Measurements from ENCODE around the gene OLA1.

OLA1 gene

GRCh38 chr2:174223388-174223787 lies 24.9 kb downstream of the OLA1 start:
- Histone ChIP-seq H3K9ac (ENCODE audit: low read length) (no peak overlapping the region), H3K36me3 (replicated peaks; ENCODE audit: insufficient read depth, low read length) (0 out of 2 replicates have a peak, but pooled peaks cover 3% of the 10 kb centered on the region), H3K9me2 (replicated peaks; ENCODE audit: insufficient read depth, low read length) (no peaks in the 10 kb centered on the region), H3K27ac (ENCODE audit: low read length) (no peak overlapping the region), H3K4me2 (ENCODE audit: low read depth, low read length) (no peak overlapping the region), H3K9me3 (replicated peaks; ENCODE audit: insufficient read depth, low read length) (no peaks in the 10 kb centered on the region), H3K4me3 (ENCODE audit: low read length) (no peak overlapping the region), H3K27me3 (replicated peaks; ENCODE audit: insufficient read depth, low read length) (no peaks in the 10 kb centered on the region), H3F3A (ENCODE audit: insufficient read depth, low read length) (no peaks in the 10 kb centered on the region), H3K4me1 (ENCODE audit: low read length) (no peaks in the 10 kb centered on the region), H4K20me1 (ENCODE audit: insufficient read depth, low read length) (no peaks in the 10 kb centered on the region), H3K79me2 (ENCODE audit: low read length) (peaks cover 22% of the 10 kb centered on the region), H2AFZ (ENCODE audit: low read length) (no peak overlapping the region)
- TF ChIP-seq, protein P1, sequence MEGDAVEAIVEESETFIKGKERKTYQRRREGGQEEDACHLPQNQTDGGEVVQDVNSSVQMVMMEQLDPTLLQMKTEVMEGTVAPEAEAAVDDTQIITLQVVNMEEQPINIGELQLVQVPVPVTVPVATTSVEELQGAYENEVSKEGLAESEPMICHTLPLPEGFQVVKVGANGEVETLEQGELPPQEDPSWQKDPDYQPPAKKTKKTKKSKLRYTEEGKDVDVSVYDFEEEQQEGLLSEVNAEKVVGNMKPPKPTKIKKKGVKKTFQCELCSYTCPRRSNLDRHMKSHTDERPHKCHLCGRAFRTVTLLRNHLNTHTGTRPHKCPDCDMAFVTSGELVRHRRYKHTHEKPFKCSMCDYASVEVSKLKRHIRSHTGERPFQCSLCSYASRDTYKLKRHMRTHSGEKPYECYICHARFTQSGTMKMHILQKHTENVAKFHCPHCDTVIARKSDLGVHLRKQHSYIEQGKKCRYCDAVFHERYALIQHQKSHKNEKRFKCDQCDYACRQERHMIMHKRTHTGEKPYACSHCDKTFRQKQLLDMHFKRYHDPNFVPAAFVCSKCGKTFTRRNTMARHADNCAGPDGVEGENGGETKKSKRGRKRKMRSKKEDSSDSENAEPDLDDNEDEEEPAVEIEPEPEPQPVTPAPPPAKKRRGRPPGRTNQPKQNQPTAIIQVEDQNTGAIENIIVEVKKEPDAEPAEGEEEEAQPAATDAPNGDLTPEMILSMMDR (IDR thresholded peaks at IDR 0.05; ENCODE audit: low read length) = no peak
- TF ChIP-seq EZH2 (optimal IDR thresholded peaks at IDR 0.05; ENCODE audit: low read depth, low read length) (no peak), EZH2phosphoT487 (IDR thresholded peaks at IDR 0.05; ENCODE audit: low read length) (no peak)
- DNase-seq = no peak

- H3K36me3 ChIP-seq (replicated peaks; ENCODE audit: insufficient read depth, low read length) = 0 out of 2 replicates have a peak, but pooled peaks cover 3% of the 10 kb centered on the region
- H3K4me2 ChIP-seq (ENCODE audit: low read depth, low read length) = no peak overlapping the region
Measured at GRCh38 chr2:174222154-174222553, 26.2 kb downstream of the OLA1 start.

GRCh38 chr2:174219321-174219720 lies 29.0 kb downstream of the OLA1 start:
- Histone ChIP-seq H3K79me2 (ENCODE audit: low read length) (peaks cover 35% of the 10 kb centered on the region), H3K9ac (ENCODE audit: low read length) (no peak overlapping the region), H3K9me2 (replicated peaks; ENCODE audit: insufficient read depth, low read length) (no peaks in the 10 kb centered on the region), H3F3A (ENCODE audit: insufficient read depth, low read length) (no peaks in the 10 kb centered on the region), H3K9me3 (replicated peaks; ENCODE audit: insufficient read depth, low read length) (no peaks in the 10 kb centered on the region), H3K4me1 (ENCODE audit: low read length) (no peaks in the 10 kb centered on the region), H3K4me2 (ENCODE audit: low read depth, low read length) (no peak overlapping the region), H3K27ac (ENCODE audit: low read length) (no peak overlapping the region), H3K36me3 (replicated peaks; ENCODE audit: insufficient read depth, low read length) (0 out of 2 replicates have a peak, but pooled peaks cover 7% of the 10 kb centered on the region), H3K4me3 (ENCODE audit: low read length) (no peak overlapping the region), H2AFZ (ENCODE audit: low read length) (no peak overlapping the region), H3K27me3 (replicated peaks; ENCODE audit: insufficient read depth, low read length) (no peaks in the 10 kb centered on the region), H4K20me1 (ENCODE audit: insufficient read depth, low read length) (no peaks in the 10 kb centered on the region)
- DNase-seq = no peak
- TF ChIP-seq EZH2phosphoT487 (IDR thresholded peaks at IDR 0.05; ENCODE audit: low read length) = no peak
- TF ChIP-seq, protein P1 (IDR thresholded peaks at IDR 0.05; ENCODE audit: low read length) = no peak
- no peak for TF ChIP-seq EZH2 (optimal IDR thresholded peaks at IDR 0.05; ENCODE audit: low read depth, low read length)

More at GRCh38 chr2:174222154-174222553, 26.2 kb downstream of the OLA1 start:
- H3K9me3 ChIP-seq (replicated peaks; ENCODE audit: insufficient read depth, low read length) = no peaks in the 10 kb centered on the region
- no peak overlapping the region for H3K9ac ChIP-seq (ENCODE audit: low read length)
- H3K4me3 ChIP-seq (ENCODE audit: low read length) = no peak overlapping the region
- no peaks in the 10 kb centered on the region for H4K20me1 ChIP-seq (ENCODE audit: insufficient read depth, low read length)
- no peaks in the 10 kb centered on the region for H3F3A ChIP-seq (ENCODE audit: insufficient read depth, low read length)
- no peak overlapping the region for H3K27ac ChIP-seq (ENCODE audit: low read length)
- DNase-seq = no peak
- no peaks in the 10 kb centered on the region for H3K9me2 ChIP-seq (replicated peaks; ENCODE audit: insufficient read depth, low read length)
- H3K27me3 ChIP-seq (replicated peaks; ENCODE audit: insufficient read depth, low read length) = no peaks in the 10 kb centered on the region
- peaks cover 30% of the 10 kb centered on the region for H3K79me2 ChIP-seq (ENCODE audit: low read length)
- TF ChIP-seq, protein P1 (IDR thresholded peaks at IDR 0.05; ENCODE audit: low read length) = no peak
- TF ChIP-seq EZH2 (optimal IDR thresholded peaks at IDR 0.05; ENCODE audit: low read depth, low read length) (no peak), EZH2phosphoT487 (IDR thresholded peaks at IDR 0.05; ENCODE audit: low read length) (no peak)
- H3K4me1 ChIP-seq (ENCODE audit: low read length) = no peaks in the 10 kb centered on the region
- H2AFZ ChIP-seq (ENCODE audit: low read length) = no peak overlapping the region
